GM19239 (cell line): ENCODE measurements around the gene ZBTB6.

ENCODE experiments used
- DNase-seq: peaks from one replicate; pipeline ENCODE4 v3.0.0; 2011; ENCODE audit warnings: low spot score; ENCODE audit not compliant: insufficient read length
- FAIRE-seq: peaks from 2 replicates; lab custom pipeline; 2011; peaks lifted over from hg19 to GRCh38; lab: Jason Lieb, UNC

ZBTB6 gene

GRCh38 chr9:122912964-122913673 is at the start of gene ZBTB6:
TSS of gene ZBTB6 (minus strand) at chr9:122913323. CDS start at chr9:122912072, 1,251 bp downstream.
- FAIRE-seq = peak; percentile 98
- DNase-seq = peak; percentile 61

DNA sequence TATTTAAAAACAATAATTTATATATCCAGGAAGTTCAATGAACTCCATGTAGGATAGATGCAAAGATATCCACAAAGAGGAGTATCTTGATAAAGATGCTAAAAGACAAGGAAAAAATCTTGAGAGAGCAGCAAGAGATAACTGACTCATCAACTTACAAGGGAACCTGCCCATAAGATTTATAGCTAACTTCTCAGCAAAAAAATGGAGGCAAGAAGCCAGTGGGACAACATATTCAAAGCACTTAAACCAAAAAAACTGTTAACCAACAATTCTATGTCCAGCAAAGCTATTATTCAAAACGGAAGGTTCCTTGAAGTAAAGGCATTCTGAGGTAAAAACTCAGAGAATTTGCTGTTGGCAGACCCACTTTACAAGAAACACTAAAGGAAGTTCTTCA is 48.0 kb upstream of the ZBTB6 start:
- DNase-seq (no peak), FAIRE-seq (no peak)

- DNase-seq (no peak), FAIRE-seq (no peak)
Observed at GRCh38 chr9:122955961-122956360, 42.8 kb upstream of the ZBTB6 start.

GRCh38 chr9:122954253-122954691 is 41.1 kb upstream of the ZBTB6 start:
- FAIRE-seq (no peak), DNase-seq (no peak)

GRCh38 chr9:122951056-122951455 is 37.9 kb upstream of the ZBTB6 start:
- FAIRE-seq = no peak
- DNase-seq = no peak

GRCh38 chr9:122950263-122950662 is 37.1 kb upstream of the ZBTB6 start:
- FAIRE-seq (no peak), DNase-seq (no peak)

GRCh38 chr9:122949696-122950095 is 36.6 kb upstream of the ZBTB6 start:
- FAIRE-seq (no peak), DNase-seq (no peak)

DNA sequence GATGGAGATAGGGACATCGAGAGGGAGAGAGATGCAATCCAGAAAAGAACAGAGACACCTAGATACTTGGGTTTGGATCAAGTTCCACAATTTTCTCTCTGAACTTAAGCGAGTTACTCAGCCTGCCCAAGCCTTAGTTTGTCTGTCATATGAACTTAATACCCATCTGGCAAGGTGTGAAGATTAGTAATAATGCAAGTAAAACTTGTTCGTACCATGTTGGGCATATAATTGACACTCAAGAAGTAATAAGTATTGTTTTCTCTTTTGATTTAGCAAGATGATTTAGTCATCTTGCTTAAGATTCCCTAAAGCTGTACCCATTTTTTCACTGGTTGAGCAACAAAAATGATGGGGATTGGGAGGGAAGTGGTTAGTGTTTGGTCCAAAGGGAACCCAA is 35.2 kb upstream of the ZBTB6 start:
- DNase-seq = no peak
- no peak for FAIRE-seq

GRCh38 chr9:122946461-122947005 is 33.4 kb upstream of the ZBTB6 start:
- FAIRE-seq (no peak), DNase-seq (no peak)

- DNase-seq = no peak
- FAIRE-seq = no peak
Observed at GRCh38 chr9:122944960-122945888, 32.1 kb upstream of the ZBTB6 start.

DNA sequence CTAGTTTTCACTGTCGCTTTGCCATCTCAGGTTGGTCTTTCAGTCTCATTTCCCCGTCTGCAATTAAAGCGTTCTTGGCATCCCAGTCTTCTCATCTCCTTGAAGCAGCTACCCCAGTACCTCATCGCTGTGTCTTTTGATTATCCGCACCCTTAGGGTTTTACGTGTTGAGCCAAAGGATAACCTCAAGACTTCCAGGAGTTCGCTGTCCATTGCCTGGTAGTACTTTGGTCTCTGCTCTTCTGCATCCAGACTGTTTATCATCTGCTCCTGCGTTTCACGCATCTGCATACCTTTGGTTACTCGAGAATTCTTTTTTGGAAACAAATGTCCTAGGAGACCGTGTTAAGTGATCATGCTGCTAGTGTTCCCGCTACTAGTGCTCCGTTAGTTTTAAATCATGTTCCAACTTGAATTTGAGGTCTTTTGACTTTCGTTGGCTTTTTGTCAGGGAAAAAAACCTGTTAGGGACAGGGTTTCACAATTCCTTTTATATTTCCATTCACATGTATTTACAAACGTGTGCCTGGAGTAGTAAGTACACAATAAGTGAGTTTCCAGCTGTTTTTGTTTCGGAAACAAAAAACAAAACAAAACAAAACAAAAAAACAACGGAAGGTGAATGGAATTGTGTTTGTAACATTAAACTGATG is 28.6 kb upstream of the ZBTB6 start:
- FAIRE-seq = peak; percentile 81
- no peak for DNase-seq

- DNase-seq = peak; percentile 81
Observed at GRCh38 chr9:122940749-122941581, 27.8 kb upstream of the ZBTB6 start, which contains the start of gene RABGAP1. TSS of gene RABGAP1 (plus strand) at chr9:122941020. CDS start at chr9:122957060, 16,040 bp downstream.

GRCh38 chr9:122940454-122940748 is 27.3 kb upstream of the ZBTB6 start:
- no peak for FAIRE-seq
- DNase-seq = no peak

More at GRCh38 chr9:122940749-122941581, 27.8 kb upstream of the ZBTB6 start, which contains the start of gene RABGAP1:
- peak; percentile 96 for FAIRE-seq

DNA sequence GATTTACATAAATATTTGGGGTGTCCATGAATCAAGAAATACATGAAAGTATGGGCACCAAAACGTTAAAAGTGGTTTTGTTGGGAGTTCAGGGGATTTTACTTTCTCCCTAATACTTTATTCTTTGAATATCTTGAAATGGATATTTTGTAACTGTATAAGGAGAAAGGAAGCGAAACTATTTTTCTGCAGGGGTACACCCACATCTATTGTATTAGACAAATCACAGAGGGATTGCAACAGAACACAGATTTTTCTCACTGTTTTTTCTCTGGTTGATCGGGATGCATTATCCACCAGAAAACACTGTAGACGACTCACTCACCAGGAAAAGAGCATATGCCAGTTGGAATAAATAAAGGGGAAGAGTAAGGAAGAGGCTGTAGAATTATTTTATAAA is 26.5 kb upstream of the ZBTB6 start:
- no peak for FAIRE-seq
- no peak for DNase-seq

GRCh38 chr9:122936883-122937282 is 23.8 kb upstream of the ZBTB6 start:
- FAIRE-seq (no peak), DNase-seq (no peak)

- FAIRE-seq = no peak
- no peak for DNase-seq
Observed at GRCh38 chr9:122936464-122936863, 23.3 kb upstream of the ZBTB6 start.

DNA sequence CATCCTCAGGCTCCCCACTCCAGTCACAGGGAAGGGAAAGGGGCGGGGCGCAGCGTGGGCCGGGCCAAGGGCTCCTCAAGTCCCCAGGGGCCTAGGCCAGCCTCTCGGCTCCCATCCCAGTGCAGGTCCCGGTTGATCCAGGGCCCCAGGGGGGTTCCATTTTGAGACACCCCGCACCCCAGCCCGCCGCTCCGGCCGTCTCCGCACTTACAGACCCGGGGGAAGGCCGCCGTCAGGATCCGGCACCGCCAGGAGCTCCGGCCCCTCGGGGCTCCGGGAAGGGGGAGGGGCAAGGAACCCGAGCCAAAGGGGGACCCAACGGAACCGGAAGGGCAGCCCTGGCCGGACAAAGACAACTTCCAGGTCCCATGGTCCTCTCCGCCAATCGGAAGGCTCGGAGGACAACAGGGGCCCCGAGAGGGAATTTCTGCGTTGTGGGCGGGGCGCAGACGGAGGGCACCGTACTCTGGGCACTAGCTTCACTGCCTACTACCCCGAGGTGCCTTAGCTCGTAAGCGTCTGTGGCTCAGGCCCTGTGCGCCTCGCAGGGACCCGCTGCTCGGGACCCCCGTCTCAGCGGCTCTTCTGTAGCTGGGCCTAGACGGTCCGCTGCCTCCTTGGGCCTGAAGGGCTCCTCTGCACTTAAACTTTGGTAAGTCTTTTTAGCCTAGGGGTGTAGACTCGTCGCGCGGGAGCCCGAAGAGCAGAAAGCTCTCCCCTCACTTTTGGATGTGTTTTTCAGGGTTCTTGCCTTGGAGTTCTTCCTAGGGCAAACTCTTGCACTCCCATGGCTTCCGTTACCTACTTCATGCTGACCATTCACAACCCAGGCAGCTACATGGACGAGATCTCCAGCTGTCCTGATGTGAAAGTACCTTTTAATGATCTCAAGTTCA is 18.4 kb upstream of the ZBTB6 start, which contains the start of gene ZBTB26:
ZBTB26 (minus strand) TSS at position 287 of the 896 bp plus-strand sequence. CDS start 11,578 bp downstream, outside the sequence.
- FAIRE-seq (peak; percentile 87), DNase-seq (peak; percentile 86)

GRCh38 chr9:122930541-122931225 is 17.6 kb upstream of the ZBTB6 start:
- no peak for DNase-seq
- FAIRE-seq = no peak
